Heart left ventricle (tissue), 16 donors: ENCODE data around the gene OTULINL. TPM values are rescaled to one million over a fixed set of nuclear protein-coding genes. Genes with fewer than 3 reads are reported as not detected.
"Not testable (repeated sequence)": the region's sequence is repeated elsewhere in the genome, so short reads cannot be mapped to it uniquely, and the experiment has no call there.

Experiments
- ATAC-seq, 4 donors: fragments of 200-7000 bp; cut with Tn5 transposase; one replicate each; pipeline ENCODE4 v1.9.1; 2020 to 2022; ENCODE audit warnings: moderate library complexity in 4 of 4, mild to moderate bottlenecking in 3 of 4, moderate number of reproducible peaks in 1 of 4
- DNase-seq, 5 donors: peaks; one replicate each; pipeline ENCODE4 v3.0.0-alpha.2; 2020
- H3K27ac ChIP-seq, 12 donors: fragments of 200-600 bp; sonication (generic) in 4 of 12; one replicate each; pipeline versions ENCODE4 v1.5.0 to v1.8.0; 2016 to 2022; ENCODE audit warnings: mild to moderate bottlenecking in 2 of 12
- H3K27me3 ChIP-seq, 9 donors: fragments of 200-600 bp; sonication (generic) in 2 of 9; one replicate each; pipeline versions ENCODE4 v1.5.1 to v1.8.0; 2016 to 2022; ENCODE audit warnings: mild to moderate bottlenecking in 3 of 9
- H3K36me3 ChIP-seq, 9 donors: fragments of 200-600 bp; sonication (generic) in 2 of 9; one replicate each; pipeline versions ENCODE4 v1.5.0 to v1.8.0; 2018 to 2022; ENCODE audit warnings: mild to moderate bottlenecking in 2 of 9
- H3K4me1 ChIP-seq, 12 donors: fragments of 200-600 bp; sonication (generic) in 4 of 12; one replicate each; pipeline versions ENCODE4 v1.5.0 to v1.8.0; 2016 to 2022; ENCODE audit warnings: mild to moderate bottlenecking in 3 of 12
- H3K4me3 ChIP-seq, 12 donors: fragments of 200-600 bp; sonication (generic) in 4 of 12; one replicate each; pipeline versions ENCODE4 v1.5.0 to v1.8.0; 2017 to 2022; ENCODE audit warnings: mild to moderate bottlenecking in 9 of 12, moderate library complexity in 4 of 12
- H3K9me3 ChIP-seq, 12 donors: fragments of 200-600 bp; sonication (generic) in 4 of 12; one replicate each; pipeline versions ENCODE4 v1.5.0 to v1.8.0; 2016 to 2022; ENCODE audit warnings: mild to moderate bottlenecking in 1 of 12
- CTCF ChIP-seq, 12 donors: fragments of 200-600 bp; sonication (generic) in 4 of 12; IDR thresholded peaks; one replicate each; pipeline versions ENCODE4 v1.5.0 to v1.8.0; 2018 to 2022; ENCODE audit warnings: antibody characterized with exemption in 12 of 12, mild to moderate bottlenecking in 5 of 12
- POLR2A ChIP-seq, 2 donors: fragments of 450-650 bp; IDR thresholded peaks; one replicate each; pipeline ENCODE4 v1.6.1; 2017; ENCODE audit warnings: antibody characterized with exemption in 2 of 2, mild to moderate bottlenecking in 2 of 2, moderate library complexity in 2 of 2
- WGBS, 4 donors: extraction: QIAGEN DNeasy Blood & Tissue Kit in 2 of 4; methylation state at CpG; one replicate each; pipeline versions ENCODE4 v1.1.5 to v1.1.7; 2013 to 2018; 5-methylcytosine and 5-hydroxymethylcytosine counted together
- intact Hi-C, 10 donors: fragments of 100-400 bp; cut with DNase I; formaldehyde crosslinking; loops; one replicate each; pipeline versions ENCODE4 v1.11.1 to v1.14.2; 2022
- polyA plus RNA-seq, 2 donors: library from polyadenylated mRNA; stranded (reverse); fragments of 200-250 nt; gene quantifications; one replicate each; pipeline ENCODE4 v1.2.3, GENCODE V29; 2013
- total RNA-seq, 9 donors: library from RNA; depleted of rRNA in 2 of 9; stranded (reverse); fragments of >200 nt in 2 of 9; fragmentation: NEBNext Ultra II Directional in 3 of 9; extraction: Animal tissue kit (Norgen Biotek cat#: 25700) in 3 of 9; gene quantifications; one replicate each; pipeline versions ENCODE4 v1.1.0 to v1.2.4, GENCODE V29; 2016 to 2023
- donor health status: ischemic (EF 13 %, LVEDD 7.1; RV severe dilation, severe dysfunction).
- donor health status: healthy with polysubstance abuse.
- donor health status: DM: no; HTN: yes; CAD: no.
- donor health status: DM: no; HTN: no; CAD: no.
- donor health status: ischemic (EF 25% LVEDD 6.9; RV normal size, moderate dysfunction).
- donor health status: ischemic (EF 25% LVEDD 5.7; RV mildly dilated, moderate dysfunction).
- donor health status: healthy.
- donor health status: DM: yes; HTN: yes; CAD: no.
- donor health status: ischemic (EF 35%, LVEDD 5.7; RV mildly dilated, moderate dysfunction).
- donor health status: nonischemic (EF 11% LVEDD 7.7; RV severe dilation, severe dysfunction).
- donor health status: DM: yes; HTN: yes; CAD: no.
- donor health status: PGD.
- donor health status: ischemic (EF 29% LVEDD 5.4; RV normal size, mild dysfunction).
- donor health status: nonischemic (EF 23%, LVEDD 6.1; RV moderate dilation, normal function).

The OTULINL gene
- total and polyA plus RNA-seq, 11 donors, result 0.65 to 13.6 (median 1.5) TPM

- H3K27ac ChIP-seq, result no peak overlapping the region
- DNase-seq (no peak), ATAC-seq (peak in 3 of 4 donors; percentile 28 to 42 (median 36))
- peaks cover 0 to 22% (median 0%) of the 10 kb centered on the region in 12 donors for H3K4me1 ChIP-seq
- no peaks in the 10 kb centered on the region for H3K36me3 ChIP-seq
- H3K27me3 ChIP-seq, result peaks cover 0 to 4% (median 0%) of the 10 kb centered on the region in 9 donors
- WGBS, 4 donors, result 19 to 67% (median 39%) methylated on average over 1 of the region's 1 CpG
- no peak overlapping the region for H3K4me3 ChIP-seq
- H3K9me3 ChIP-seq, result peaks cover 0 to 3% (median 0%) of the 10 kb centered on the region in 12 donors
- no peak for TF ChIP-seq POLR2A (IDR thresholded peaks at IDR 0.05)
- no peak for TF ChIP-seq CTCF (IDR thresholded peaks at IDR 0.05)
- intact Hi-C loops, result no loop called here
Observed at GRCh38 chr5:14552017-14552416, 29.6 kb upstream of the OTULINL start.

GRCh38 chr5:14554288-14554687, 27.3 kb upstream of the OTULINL start:
- H3K9me3 ChIP-seq, H3K36me3 ChIP-seq, ATAC-seq, H3K27ac ChIP-seq, intact Hi-C loops, H3K4me3 ChIP-seq, DNase-seq: not testable (repeated sequence)
- H3K27me3 ChIP-seq, result peaks cover 0 to 10% (median 0%) of the 10 kb centered on the region in 9 donors
- H3K4me1 ChIP-seq, result peaks cover 0 to 29% (median 0%) of the 10 kb centered on the region in 12 donors
- 69 to 78% (median 76%) methylated on average over 3 of the region's 3 CpGs for WGBS, 4 donors

GRCh38 chr5:14556015-14556414, 25.6 kb upstream of the OTULINL start:
- WGBS, 4 donors, result 80 to 88% (median 84%) methylated on average over 2 of the region's 2 CpGs
- no peak for ATAC-seq
- TF ChIP-seq CTCF (IDR thresholded peaks at IDR 0.05) (no peak), POLR2A (IDR thresholded peaks at IDR 0.05) (no peak)
- intact Hi-C loops, result no loop called here
- Histone ChIP-seq H3K4me3 (no peak overlapping the region), H3K4me1 (peaks cover 0 to 25% (median 0%) of the 10 kb centered on the region in 12 donors), H3K9me3 (peaks cover 0 to 3% (median 0%) of the 10 kb centered on the region in 12 donors), H3K36me3 (no peaks in the 10 kb centered on the region), H3K27me3 (peaks cover 0 to 10% (median 0%) of the 10 kb centered on the region in 9 donors), H3K27ac (no peak overlapping the region)
- no peak for DNase-seq

- no peak for TF ChIP-seq CTCF (IDR thresholded peaks at IDR 0.05)
- DNase-seq, result peak in 1 of 5 donors; percentile 31
- Histone ChIP-seq H3K4me1 (peaks cover 0 to 22% (median 0%) of the 10 kb centered on the region in 12 donors), H3K27me3 (peaks cover 0 to 10% (median 0%) of the 10 kb centered on the region in 9 donors), H3K27ac (no peak overlapping the region), H3K36me3 (no peaks in the 10 kb centered on the region), H3K9me3 (peaks cover 0 to 3% (median 0%) of the 10 kb centered on the region in 12 donors), H3K4me3 (no peak overlapping the region)
- intact Hi-C loops, result no loop called here
- WGBS, 4 donors, result 51 to 65% (median 59%) methylated on average over 8 of the region's 8 CpGs
- ATAC-seq, result no peak
Observed at GRCh38 chr5:14557203-14557770, 24.3 kb upstream of the OTULINL start.
